ENCODE data around the gene COPS9.

Gene COPS9

GRCh38 chr2:240147911-240148587, 11.9 kb upstream of the COPS9 start:
- no peak for DNase-seq (ENCODE audit: low read depth in 2 of 2)

DNA sequence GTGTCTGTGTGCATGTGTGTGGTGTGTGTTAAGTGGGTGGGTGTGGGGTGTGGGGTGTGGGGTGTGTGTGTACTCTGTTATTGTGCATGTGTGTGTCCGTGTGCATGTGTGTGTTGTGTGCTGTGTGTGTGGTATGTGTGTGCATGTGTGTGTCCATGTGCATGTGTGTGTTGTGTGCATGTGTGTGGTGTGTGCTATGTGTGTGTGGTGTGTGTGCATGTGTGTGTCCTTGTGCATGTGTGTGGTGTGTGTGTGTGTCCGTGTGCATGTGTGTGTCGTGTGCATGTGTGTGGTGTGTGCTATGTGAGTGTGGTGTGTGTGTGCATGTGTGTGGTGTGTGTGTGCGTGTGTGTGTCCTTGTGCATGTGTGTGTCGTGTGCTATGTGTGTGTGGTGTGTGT, 11.3 kb upstream of the COPS9 start:
- no peak for DNase-seq (ENCODE audit: low read depth in 2 of 2)

GRCh38 chr2:240146627-240147278, 10.6 kb upstream of the COPS9 start:
- no peak for DNase-seq (ENCODE audit: low read depth in 2 of 2)

DNA sequence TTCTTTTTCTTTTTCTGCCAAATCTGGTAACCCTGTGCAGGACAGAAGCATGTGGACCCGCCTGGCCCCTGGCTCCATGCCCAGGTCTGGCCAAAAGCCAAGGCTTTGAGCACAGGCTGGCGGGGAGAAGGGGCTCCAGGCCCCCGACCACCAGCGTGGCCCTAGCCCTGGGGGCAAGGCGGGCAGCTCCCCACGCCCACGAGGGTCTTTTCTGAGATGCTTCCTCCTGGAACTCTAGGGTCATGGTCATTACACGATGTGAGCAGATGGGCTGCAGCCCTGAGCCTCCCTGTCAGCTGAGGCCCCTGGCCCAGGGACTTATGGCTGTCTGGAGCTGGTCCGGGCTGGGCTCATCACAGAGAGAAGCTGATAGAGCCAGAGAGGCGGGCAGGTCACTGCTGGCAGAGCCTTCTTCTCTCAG, 10.0 kb upstream of the COPS9 start:
- DNase-seq (ENCODE audit: low read depth in 2 of 2), result no peak

DNA sequence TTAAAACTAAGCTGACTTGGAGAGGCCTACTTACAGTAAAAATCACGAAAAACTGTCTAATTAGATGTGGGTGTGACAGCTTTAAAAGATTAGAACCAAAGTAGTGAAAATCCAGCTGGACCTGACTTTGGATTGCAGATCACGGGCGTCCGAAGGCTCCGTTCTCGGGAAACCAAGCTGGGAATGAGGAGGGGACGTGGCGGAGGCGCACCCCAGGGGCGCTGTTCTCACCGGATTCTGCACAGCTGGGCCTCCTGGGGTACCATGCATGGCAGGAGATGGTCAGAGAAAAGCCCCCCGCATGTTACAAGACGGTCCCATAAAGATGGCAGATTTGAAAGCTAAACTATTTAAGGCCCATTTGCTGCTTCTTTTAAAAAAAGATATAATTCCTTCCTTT, 9.4 kb upstream of the COPS9 start:
- no peak for DNase-seq (ENCODE audit: low read depth in 2 of 2)

- no peak for DNase-seq (ENCODE audit: low read depth in 2 of 2)
These were observed 8.7 kb upstream of the COPS9 start for GRCh38 chr2:240144649-240145261.

DNA sequence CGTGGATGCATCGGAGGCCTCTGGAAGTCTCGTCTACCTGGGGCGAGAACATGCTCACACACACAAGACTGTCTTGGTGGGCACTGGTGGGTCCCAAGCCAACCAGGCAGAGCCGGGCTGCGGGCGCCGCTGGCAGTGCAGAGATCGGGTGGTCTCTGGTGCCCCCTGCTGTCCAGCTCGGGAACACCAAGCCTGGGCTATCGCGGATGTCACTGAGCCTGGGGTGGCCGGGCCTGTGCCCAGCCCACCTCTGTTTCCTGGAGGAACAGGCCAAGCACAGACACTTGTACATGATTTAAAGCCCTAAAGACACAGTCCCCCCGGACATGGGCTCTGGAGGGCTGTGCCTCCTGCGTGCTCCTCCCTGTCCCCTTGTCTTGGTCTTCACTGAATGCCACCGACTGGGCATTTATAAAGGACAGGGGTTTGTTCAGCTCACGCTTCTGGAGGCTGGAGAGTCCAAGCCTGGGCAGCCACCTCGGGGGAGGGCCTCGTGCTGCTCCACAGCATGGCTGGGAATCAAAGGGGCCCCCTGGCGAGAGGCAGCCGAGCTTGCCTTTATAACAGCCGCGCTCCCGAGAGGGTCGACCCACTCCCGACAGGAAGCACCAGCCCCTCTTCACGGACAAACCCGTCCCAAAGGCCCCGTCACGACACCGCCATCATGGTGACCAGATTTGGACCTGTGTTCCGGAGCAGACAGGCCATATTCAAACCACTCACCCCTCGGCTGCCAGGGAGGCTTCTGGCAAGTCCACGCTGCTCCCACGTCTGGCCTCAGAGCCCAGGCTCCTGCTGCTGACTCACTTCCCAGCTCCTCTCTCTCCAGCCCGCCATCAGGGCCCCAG, 7.9 kb upstream of the COPS9 start:
- peak; percentile 8 for DNase-seq (ENCODE audit: low read depth in 2 of 2)

GRCh38 chr2:240143276-240143675, 7.2 kb upstream of the COPS9 start:
- DNase-seq (ENCODE audit: low read depth in 2 of 2), result no peak

DNA sequence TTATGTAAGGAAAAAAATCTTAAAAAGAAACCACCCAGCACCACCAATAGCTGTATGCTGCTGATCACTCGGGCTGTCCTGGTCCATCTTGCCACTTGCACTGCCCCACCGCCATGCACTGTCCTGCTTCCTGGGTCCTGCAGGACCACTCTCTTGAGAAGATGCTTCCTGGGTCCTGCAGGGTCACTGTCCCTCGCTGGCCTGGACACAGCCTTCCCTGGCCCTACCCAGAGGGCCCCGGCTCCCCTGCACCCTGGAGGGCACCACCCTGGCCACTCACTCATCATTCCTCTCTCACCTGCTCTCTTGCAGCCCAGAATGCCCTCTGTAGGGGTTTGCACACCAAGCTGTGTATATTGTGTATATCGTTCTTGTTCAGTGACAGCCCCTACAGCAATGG, 6.8 kb upstream of the COPS9 start:
- DNase-seq (ENCODE audit: low read depth in 2 of 2), result no peak

DNA sequence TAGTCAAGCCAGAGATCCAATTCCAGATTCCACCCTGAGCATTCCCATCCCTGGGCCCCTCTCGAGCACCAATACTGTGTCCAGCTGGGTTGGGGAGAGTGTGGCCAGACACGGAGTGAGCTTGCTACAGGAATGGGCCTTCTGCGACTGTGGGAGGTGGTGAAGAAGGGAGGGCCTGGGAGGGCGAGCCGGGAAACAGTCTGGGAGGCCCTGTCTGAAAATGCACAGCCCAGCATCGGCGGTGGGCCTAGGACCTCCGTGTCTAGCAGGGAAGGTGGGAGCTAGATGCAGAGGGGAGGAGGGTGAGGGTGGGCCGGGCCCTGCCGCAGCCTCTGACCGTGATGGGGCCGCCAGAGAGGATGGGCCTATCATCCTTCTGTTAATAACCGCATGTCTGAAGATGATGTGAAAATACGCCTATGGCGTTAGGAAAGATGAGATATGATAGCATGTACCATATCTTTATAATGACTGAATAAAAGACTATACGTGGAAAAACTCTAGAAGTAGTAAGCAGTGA, 6.2 kb upstream of the COPS9 start:
- DNase-seq (ENCODE audit: low read depth in 2 of 2), result no peak

DNA sequence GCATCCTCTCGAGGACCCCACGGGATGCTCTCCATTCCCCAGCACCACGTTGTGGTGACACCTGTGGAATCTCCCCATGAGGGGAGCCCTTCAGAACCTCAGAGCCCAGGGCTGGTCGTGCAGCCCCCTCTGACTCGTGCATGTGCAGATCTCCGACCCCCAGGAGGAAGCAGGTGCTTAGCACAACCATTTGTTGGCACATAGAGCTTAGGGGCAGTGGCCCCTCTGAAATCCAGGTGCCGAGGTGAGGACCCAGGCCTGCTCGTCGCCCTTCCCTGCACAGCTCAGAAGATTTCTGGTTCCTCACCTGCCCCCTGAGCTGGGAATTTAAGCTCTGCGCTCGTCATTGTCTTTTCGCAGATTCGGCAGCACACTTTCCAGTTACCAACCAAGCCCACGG, 5.6 kb upstream of the COPS9 start:
- no peak for DNase-seq (ENCODE audit: low read depth in 2 of 2)

DNA sequence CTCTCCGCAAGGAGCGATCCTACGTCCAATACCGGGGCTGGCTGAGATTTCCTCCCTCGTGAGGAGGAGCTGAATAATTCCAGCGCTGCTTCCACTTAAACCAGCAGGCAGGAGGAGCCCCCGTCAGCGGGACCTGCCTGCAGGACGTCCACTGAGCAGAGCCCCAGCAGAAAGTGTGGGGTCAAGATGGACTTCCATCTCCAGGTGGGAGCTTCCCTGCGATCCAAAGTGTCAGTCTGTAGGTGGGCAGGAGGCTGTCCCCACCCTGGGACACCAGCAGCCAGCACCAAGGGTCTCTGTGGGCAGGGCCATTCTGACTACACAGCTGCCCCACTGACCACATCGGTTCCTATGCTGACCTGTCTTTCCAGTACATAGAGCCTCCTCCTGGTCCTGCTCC, 4.8 kb upstream of the COPS9 start:
- DNase-seq (ENCODE audit: low read depth in 2 of 2), result no peak

DNA sequence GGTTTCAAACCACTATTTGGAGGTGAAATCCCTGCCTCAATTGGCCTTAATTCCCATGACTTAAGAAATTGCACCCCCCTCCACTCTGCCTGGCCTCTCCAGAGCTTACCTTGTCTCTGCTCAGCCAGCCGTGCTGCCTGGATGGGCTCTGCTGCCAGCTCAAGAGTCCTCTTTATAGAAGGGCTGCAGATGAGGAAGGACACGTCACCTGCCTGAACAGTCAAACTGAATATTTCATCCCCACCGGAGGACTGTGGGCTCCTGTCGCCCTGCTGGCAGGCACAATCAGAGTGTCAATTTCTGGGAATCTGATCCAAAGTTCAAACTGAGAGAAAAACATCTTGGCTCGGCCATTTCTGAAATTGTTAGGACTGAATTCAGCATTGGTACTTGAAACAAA, 4.4 kb upstream of the COPS9 start, which contains the start of gene OTOS:
TSS of gene OTOS (minus strand) at position 148 of the 400 bp plus-strand sequence. CDS start 332 bp downstream, outside the sequence.
- DNase-seq (ENCODE audit: low read depth in 2 of 2), result no peak

GRCh38 chr2:240139666-240140393, 3.7 kb upstream of the COPS9 start:
- DNase-seq (ENCODE audit: low read depth in 2 of 2), result no peak

DNA sequence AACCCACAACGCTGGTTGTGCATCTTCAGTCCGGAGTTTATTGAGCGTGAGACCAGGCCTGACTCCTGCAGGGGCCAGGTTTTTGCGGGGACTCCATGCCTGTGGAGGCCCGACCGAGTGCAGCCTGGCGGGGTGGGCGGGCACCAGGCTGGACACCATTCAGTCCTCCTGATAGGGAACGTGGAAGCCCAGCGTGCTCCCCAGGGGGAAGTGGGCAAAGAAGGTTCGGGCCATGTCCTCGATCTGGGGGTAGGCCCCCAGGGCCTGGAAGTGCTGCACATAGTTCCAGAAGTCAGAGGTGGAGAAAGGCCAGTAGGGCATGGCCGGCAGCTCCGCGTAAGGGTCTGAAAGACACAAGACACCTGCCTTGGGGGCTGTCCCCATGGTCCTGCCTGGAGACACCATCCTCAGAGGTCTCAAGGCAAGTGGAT, 2.9 kb upstream of the COPS9 start:
- DNase-seq (ENCODE audit: low read depth in 2 of 2), result no peak

DNA sequence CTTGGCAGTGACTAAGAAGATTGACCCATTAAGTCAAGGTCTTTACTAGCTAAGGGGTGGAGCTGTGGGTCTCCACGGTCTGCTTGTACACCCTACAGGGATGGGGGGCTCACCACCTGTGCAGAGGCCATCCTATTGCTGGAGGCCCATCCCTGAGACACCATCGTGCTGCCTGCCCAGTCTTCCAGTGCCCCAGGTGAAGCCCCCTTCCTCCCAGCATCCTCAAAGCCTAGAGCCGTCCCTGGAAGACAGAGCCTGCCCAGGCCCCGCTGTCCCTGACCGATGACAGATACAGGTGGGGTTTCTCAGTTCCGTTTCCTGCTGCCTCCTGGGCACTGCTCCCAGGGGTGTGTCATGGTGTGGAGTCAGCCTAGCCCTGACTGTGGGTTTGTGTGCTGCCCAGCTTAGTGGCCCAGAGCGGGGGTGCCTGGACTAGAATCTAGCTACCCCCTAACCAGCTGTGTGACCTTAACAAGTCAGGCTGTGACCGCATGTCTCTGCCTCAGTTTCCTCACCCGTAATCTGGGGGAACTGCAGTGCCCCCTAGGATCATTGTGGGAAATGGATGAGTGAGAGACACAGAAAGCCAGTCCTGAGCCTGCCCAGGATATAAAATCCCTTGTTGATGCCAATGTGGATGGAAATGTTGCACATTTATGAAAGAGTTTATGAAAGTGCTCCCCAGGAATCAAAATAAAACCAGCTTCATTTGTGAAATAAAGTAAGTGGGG, 2.3 kb upstream of the COPS9 start:
- DNase-seq (ENCODE audit: low read depth in 2 of 2), result no peak

DNA sequence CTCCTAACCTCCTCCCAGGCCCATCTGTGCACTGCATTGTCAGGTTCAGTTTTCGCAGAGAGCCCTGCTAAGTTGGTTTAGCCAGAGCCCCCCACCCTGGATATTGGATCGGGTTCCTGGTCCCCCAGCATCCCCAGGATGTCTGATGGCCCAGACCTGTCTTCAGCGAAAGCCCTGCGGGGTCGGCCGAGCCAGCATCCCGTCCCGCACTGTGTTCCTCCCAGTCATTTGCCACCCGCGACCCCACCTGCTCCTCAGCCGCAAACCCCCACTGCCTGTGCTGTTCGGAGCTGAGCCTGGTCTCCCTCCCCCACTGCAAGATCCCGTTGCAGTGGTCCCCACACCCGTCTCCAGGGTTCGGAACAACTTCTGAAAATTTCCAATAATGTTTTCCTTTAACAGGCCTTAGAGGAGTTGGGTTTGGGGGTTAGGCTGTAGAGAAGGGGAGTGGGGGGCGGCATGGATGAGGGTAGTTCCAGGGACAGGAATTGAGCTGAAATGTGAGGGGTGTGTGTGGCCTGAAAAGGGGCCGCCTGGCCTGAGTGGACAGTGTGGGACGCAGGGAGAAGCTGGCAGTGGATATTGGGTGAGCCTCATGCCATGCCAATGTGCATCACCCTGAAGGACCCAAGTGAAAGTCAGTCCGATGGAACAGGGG, 1.6 kb upstream of the COPS9 start:
- DNase-seq (ENCODE audit: low read depth in 2 of 2), result no peak

GRCh38 chr2:240136671-240137292, 677 bp upstream of the COPS9 start:
- no peak for DNase-seq (ENCODE audit: low read depth in 2 of 2)

DNA sequence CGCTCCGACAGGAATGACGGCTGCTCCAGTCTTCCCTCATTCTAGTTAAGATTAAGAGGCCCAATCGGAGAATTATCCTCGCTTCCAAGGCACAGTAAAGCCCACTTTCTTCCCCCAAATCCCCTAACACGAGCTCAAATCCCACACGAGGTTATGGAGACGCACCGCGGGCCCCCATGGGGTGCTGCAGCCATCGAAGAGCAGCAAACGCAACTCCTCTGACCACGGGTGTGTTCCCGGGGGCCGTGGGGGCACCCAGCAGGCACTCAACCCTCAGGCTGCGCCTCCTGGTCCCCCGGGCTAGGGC, 446 bp downstream of the COPS9 start:
- no peak for DNase-seq (ENCODE audit: low read depth in 2 of 2)
